Stimulated activated CD8-positive, alpha-beta memory T cell treated with anti-CD3 and anti-CD28 coated beads, Interleukin-15, amount 100 ng/mL, for 24 hours (primary cell): Measurements from ENCODE around the gene DOHH.
"Not testable (repeated sequence)": the region's sequence is repeated elsewhere in the genome, so short reads cannot be mapped to it uniquely, and the experiment has no call there.

Source experiments
- DNase-seq: peaks from one replicate; pipeline ENCODE4 v3.0.0-alpha.2; 2020; ENCODE audit warnings: low read depth

Gene DOHH

DNA sequence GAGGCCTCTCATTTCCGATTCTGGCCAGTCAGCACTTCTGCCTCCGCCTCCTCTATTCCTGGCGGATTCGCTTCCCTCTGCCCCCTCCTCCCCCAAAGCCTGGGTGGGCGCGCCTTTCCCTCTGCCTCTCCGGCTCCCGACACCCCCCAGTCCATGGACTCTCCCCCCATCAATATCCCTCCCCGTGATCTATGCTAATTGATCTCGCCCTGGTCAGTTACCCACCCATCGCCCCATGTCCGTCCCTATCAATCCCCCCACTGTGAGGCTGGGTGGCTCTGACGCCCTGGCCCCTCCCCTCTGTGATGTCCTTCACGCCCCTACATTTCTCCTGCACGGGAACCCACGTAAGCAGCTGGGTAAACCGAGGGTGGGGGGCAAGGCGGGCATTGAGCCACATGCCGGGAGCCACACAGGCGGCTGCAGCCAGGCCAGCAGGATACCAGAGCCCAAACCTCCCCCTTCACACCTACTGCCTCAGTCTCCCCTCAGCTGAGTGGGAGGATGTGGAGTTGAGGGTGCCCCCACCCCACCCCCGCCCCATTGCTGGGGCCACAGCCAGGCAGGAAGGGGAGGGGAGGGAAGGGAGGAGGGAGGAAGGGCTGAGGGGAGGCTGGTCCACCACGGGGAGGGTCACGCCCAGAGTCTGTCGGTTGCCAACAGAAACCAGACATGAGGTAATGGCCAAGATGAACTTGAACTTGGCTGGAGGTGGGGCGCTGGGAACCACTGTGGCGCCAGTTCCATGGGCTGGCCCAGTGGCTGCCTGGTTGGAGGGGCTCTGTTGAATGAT, 41.2 kb downstream of the DOHH start:
- DNase-seq = no peak

DNA sequence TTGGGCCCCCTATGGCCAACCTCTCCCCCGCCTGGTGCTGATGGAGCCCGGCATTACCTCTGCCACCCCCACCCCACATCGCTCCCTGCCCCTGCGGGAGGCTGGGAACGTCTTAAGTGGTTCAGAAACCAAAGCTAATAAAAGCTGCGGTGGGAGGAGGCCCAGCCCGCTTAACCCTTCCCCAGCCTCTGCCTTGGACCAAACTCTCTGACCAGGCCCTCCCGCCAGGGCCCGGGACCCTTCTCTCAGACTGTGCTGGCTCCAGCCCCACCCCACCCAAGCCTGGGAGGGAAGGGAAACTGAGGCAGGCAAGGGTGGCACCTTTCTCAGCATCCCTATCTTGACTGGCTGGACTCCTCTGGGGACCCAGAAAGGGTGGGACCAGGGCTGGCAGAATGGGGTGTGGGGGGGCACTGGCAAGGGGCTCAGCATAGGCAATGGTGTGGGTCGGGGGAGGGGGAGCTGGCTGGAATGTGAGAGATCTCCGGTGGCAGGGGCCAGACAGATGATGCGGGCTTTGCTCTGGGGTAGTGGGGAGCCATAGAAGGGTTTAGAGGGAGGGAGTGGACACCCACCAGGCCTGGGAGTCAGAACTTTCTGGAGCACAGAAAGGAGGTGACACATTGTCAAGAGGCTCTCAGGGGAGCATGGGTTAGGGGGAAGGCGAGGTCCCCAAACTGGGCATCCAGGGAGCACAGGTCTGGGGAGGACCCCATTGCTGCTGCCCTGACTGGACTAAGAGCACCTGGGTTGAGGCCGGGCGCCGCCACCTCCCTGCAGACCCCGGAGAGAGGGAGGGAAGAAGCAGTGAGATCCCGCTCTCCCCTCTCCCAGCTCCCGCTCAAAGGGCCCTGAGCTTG, 42.0 kb downstream of the DOHH start:
- no peak for DNase-seq

DNA sequence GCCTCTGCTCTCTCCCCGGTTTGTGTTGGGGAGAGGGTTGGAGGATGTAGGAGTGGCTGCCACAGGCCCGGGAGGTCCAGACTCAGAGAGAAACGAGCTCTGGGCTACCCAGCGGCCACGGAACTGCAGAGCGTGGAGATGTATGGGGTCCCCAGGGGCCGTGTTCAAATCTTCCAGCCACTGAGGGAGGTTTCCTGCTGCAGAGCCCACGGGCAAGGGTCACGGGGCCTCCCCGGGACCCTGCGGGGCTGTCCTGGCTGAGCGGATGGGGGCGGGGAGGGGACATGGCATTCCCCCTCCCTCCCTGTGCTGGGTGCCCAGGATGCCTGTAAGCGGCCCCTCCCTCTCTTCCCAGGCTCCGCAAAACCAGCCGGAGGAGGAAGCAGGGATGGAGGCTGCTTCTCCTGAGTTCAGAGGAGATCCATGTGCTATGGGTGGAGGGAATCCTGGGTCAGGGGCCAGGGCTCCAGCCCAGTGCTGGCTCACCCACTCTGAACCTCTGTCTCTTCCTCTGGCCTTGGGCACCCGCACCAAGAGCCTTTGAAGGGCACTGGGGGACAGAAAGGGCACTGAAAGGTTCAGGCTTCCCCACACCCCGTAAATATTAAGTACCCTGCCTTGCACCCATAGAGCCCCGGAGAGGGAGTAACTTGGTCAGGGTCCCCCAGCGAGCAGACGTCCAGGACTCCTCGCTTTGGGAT, 42.8 kb downstream of the DOHH start:
- no peak for DNase-seq

DNA sequence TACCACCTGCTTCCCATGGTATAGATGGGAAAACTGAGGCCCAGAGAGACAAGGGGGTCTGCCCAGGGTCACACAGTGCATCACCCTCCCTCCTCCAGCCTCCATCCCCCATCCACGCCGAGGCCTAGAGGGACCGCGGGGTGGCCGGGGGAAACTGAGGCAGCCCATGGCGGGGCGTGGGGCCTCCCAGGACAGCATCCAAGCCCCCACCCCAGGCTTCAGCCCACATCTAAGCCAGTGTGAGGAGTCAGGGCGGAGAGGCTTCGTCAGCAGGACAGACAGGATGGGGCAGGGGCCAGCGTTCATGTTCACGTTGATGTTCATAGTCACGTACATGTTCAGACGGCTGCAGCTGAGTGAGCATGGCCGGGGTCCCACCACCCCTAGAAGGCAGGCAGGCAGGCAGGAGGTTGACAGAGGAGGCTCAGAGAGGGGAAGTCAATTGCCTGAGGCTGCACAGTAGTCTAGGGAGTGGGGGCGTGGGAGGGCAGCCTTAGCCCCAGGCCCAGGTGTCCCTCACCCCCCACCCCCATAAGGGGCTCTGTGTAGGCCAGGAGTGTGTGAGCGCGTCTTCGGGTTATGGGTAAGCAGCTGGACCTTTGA, 43.4 kb downstream of the DOHH start:
- DNase-seq = no peak

DNA sequence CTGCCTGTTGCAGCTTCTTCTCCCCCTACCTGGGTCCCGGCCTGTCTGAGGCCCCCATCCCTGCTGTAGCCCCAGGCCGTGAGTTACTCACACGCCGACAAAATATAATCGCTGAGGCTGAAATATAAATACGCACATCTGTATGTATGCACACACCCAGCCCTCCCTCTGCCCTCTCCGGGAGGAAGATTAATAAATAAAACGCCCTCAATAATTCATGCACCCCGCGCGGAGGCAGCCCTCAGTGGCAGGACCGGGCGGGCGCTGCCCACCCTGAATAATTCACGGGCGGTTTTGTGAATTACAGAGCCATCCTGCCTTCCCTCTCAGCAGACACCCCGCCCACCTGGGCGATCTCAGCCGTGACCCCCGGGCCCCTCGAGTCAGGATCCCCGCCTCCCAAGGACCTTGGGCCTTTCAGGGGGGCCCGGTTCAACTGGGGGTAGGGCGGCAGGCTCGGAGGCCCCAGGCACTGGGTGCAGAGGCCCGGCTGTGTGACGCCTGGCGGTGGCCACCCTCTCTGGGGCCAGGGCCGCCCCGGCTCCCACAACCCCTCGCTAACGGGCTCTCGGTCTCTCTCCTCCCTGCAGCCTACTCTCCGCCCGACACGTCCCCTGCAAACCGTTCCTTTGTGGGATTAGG, 44.4 kb downstream of the DOHH start:
- DNase-seq = no peak

DNA sequence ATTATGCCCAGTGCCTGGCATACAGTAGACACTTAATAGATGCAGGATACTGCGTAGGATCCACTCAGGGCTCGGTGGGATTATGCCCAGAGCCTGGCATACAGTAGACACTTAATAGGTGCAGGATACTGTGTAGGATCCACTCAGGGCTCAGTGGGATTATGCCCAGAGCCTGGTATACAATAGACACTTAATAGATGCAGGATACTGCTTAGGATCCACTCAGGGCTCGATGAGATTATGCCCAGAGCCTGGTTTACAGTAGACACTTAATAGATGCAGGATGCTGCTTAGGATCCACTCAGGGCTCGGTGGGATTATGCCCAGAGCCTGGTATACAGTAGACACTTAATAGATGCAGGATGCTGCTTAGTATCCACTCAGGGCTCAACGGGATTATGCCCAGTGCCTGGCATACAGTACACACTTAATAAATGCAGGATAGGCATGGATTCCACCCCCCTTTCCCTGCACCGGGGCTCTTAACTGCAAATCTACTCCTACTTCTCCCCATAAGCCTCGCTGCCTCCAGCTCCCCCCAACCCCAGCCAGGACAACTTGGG, 45.0 kb downstream of the DOHH start:
- no peak for DNase-seq

GRCh38 chr19:3454656-3455392, 45.6 kb downstream of the DOHH start:
- DNase-seq = no peak

DNA sequence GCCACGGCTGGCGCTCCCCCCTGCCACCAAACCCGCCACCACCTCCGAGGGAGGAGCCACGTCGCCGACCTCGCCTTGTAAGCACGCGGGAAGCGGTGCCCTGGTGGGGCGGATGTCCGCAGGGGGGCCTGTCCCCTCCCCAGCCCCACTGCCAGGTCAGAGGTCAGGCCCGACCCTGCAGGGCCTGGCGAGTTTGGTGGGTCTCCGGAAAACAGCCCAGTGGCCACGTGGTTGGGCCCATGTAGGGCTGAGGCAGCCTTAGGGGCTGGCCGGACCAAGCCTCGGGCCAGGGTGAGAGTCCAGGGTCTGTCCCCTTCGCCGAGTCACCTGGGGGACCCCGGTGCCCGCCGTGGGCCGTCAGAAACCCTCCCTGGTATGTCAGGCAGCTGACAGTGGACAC, 46.6 kb downstream of the DOHH start:
- no peak for DNase-seq

GRCh38 chr19:3452942-3453214, 47.6 kb downstream of the DOHH start:
- DNase-seq = not testable (repeated sequence)

GRCh38 chr19:3452171-3452941, 48.1 kb downstream of the DOHH start:
- DNase-seq = no peak

DNA sequence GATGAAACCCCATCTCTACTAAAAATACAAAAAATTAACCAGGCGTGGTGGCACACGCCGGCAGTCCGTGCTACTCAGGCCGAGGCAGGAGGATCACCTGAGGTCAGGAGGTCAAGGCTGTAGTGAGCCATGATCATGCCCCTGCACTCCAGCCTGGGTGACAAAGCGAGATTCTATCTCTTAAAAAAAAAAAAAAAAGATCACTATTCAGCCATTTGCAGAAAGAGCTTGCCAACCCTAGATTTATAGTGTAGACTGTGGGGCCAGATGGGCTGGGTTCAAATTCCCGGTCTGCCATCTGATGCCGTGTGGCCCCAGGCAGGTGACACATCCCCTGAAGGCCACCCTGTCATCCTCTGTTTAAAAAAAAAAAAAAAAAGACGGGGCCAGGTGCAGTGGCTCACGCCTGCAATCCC, 49.0 kb downstream of the DOHH start:
- no peak for DNase-seq

DNA sequence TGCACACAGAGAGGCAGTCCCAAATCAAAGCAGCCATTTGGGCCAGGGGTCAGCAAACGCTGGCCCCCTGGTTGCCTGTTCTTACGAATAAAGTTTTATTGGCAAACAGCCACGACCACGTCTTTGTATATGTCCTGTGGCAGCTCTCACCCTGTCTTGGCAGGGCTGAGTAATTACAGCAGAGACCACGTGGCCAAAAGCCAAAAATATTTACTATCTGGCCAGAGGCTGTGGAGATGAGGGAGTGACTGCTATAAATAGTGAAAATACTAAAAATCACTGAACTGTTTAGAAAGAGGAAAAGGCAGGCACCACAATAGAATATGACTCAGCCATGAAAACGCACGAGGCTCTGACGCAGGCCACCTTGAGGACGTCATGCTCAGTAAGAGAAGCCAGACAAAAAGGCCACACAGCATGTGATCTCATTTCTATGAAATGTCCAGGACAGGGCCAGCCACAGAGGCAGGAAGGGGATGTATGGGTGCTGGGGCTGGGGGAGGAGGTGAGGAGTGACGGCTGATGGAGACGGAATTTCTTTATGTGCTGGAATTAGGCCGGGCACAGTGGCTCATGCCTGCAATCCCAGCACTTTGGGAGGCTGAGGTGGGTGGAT, 49.6 kb downstream of the DOHH start:
- DNase-seq = no peak

- DNase-seq = no peak
Measured at GRCh38 chr19:3448616-3449334, 51.7 kb downstream of the DOHH start.

DNA sequence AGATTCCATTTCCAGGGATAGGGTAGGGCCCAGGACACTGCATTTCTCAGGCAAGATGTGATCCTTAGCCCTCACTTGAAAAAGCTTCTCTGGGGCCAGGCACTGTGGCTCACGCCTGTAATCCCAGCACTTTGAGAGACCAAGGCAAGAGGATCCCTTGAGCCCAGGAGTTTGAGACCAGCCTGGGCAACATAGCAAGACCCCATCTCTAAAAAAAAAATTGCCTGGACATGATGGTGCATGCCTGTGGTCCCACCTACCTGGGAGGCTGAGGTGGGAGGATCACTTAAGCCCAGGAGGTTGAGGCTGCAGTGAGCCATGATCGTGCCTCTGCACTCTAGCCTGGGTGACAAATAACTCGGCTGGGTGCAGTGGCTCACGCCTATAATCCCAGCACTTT, 53.8 kb downstream of the DOHH start:
- not testable (repeated sequence) for DNase-seq

GRCh38 chr19:3444695-3445234, 55.7 kb downstream of the DOHH start:
- no peak for DNase-seq

GRCh38 chr19:3443840-3444694, 56.4 kb downstream of the DOHH start:
- no peak for DNase-seq

DNA sequence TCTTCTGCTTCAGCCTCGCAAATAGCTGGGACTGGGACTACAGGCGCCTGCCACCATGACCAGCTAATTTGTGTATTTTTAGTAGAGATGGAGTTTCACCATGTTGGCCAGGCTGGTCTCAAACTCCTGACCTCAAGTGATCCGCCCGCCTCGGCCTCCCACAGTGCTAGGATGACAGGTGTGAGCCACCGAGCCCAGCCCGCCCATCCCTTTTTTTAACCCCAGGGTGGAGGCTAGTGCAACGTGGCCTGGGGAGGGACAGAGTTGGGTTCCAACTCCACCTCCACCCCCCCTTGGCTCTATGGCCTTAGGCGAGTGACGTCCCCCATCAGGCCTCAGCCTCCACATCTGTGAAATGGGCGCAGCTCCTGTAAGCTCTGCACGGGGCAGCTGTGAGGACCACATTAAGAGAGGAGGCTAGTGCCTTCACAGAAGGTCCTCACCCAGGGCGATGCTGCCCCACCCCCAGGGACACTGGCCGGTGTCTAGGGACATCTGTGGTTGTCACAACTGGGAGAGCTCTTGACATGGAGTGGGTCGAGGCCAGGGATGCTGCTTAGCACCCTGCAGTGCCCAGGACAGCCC, 57.9 kb downstream of the DOHH start:
- no peak for DNase-seq

DNA sequence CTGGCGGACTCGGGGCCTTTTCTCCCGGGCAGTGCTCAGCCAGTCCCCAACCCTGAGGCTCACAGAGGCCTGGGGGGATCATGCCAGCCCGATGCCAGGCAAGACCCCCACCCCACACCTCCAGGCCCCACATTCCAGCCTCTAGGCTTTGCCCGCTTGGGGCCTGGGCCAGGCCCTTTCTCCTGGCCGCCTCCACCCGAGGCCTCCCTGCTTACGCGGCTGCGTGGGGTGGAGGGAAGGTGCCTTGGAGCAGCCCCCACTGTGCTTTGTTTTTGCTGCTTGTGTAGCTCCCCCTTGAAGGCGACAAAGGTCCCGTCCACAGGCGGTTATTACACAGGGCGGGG, 58.5 kb downstream of the DOHH start:
- DNase-seq = no peak
